Left lobe of liver (tissue), 2 donors: Measurements from ENCODE around the gene CITED4. TPM values are rescaled to one million over a fixed set of nuclear protein-coding genes. Genes with fewer than 3 reads are reported as not detected.

Experiments used
- ATAC-seq: fragments of 200-7000 bp; cut with Tn5 transposase; one replicate; pipeline ENCODE4 v1.9.1; 2020; ENCODE audit warnings: mild to moderate bottlenecking, moderate library complexity
- DNase-seq: peaks from one replicate; pipeline ENCODE4 v3.0.0-alpha.2; 2020; ENCODE audit warnings: low spot score
- total RNA-seq: library from RNA; stranded (reverse); gene quantifications from one replicate; pipeline ENCODE4 v1.2.1, GENCODE V29; 2021
- donor health status: DM: no; HTN: no; CAD: no; lungs with moderate emphysema.
- donor health status: DM: no; HTN: yes; CAD: no.

Gene CITED4
- total RNA-seq, 1 donor from 2014 or later: 29.9 TPM

GRCh38 chr1:40817791-40818263 is 44.3 kb downstream of the CITED4 start:
- no peak for DNase-seq
- ATAC-seq: no peak

GRCh38 chr1:40815420-40815819 is 46.7 kb downstream of the CITED4 start:
- DNase-seq (no peak), ATAC-seq (no peak)

Other genes starting within 250 kb of the CITED4 start
- gene RIMS3, start 196.7 kb downstream of the CITED4 start, total RNA-seq: 1.0 TPM
- 26.8 TPM for gene NFYC, start 170.7 kb downstream of the CITED4 start, total RNA-seq
- 0.20 TPM for gene KCNQ4, start 78.6 kb downstream of the CITED4 start, total RNA-seq
- 35.6 TPM for gene CTPS1, start 117.3 kb upstream of the CITED4 start, total RNA-seq
- gene SLFNL1, start 159.4 kb upstream of the CITED4 start, total RNA-seq: not detected